ENCODE data around the gene TRMT1. TPM values are rescaled to one million over a fixed set of nuclear protein-coding genes. Genes with fewer than 3 reads are reported as not detected.
"Not testable (repeated sequence)": the region's sequence is repeated elsewhere in the genome, so short reads cannot be mapped to it uniquely, and the experiment has no call there.

The TRMT1 gene
- total RNA-seq, 4 donors from 2014 or later = 31.7 to 47.9 (median 45.0) TPM

- peak overlapping the region; percentile 96 to 99 (median 98) for H3K27ac ChIP-seq
- H3K4me1 ChIP-seq = peaks cover 26% of the 10 kb centered on the region in 2 donors
- in situ Hi-C loops (cut with MboI; ENCODE audit: low sequenced_read_pairs in 4 of 4) (no loop called here), intact Hi-C loops (cut with DNase I; ENCODE audit: low total_unique reads) (loop anchor here (1.0 to 5.0 kb wide), 9 partner anchors 17 to 1413 kb away; partner anchors contain the start of genes JUNB and NACC1)
- TF ChIP-seq CTCF (IDR thresholded peaks at IDR 0.05 in 4 of 5, conservative IDR thresholded peaks at IDR 0.05 in 1 of 5) = no peak
- TF ChIP-seq POLR2A (IDR thresholded peaks at IDR 0.05) = no peak
- peak in 1 of 2 donors; percentile 43 for DNase-seq
- no peaks in the 10 kb centered on the region for H3K9me3 ChIP-seq
- ATAC-seq = peak; percentile 9 to 10
- peaks cover 0 to 12% of the 10 kb centered on the region in 2 donors for H3K36me3 ChIP-seq
- peak overlapping the region; percentile 86 to 93 (median 91) for H3K4me3 ChIP-seq
- H3K27me3 ChIP-seq = peaks cover 0 to 14% (median 3%) of the 10 kb centered on the region in 3 donors
These were observed 33.2 kb upstream of the TRMT1 start for GRCh38 chr19:13149628-13150186.

- intact Hi-C loops (cut with DNase I; ENCODE audit: low total_unique reads); DNase-seq; H3K9me3 ChIP-seq; in situ Hi-C loops (cut with MboI; ENCODE audit: low sequenced_read_pairs in 4 of 4); ATAC-seq: not testable (repeated sequence)
- H3K27ac ChIP-seq = peak overlapping the region; percentile 96 to 99 (median 98)
- H3K4me1 ChIP-seq = peaks cover 21% of the 10 kb centered on the region in 2 donors
- H3K27me3 ChIP-seq = peaks cover 0 to 12% (median 0%) of the 10 kb centered on the region in 3 donors
- peak overlapping the region; percentile 86 to 93 (median 91) for H3K4me3 ChIP-seq
- peaks cover 0 to 17% of the 10 kb centered on the region in 2 donors for H3K36me3 ChIP-seq
These were observed 32.7 kb upstream of the TRMT1 start for GRCh38 chr19:13149173-13149627.

- H3K36me3 ChIP-seq = peaks cover 0 to 20% of the 10 kb centered on the region in 2 donors
- H3K27me3 ChIP-seq = no peaks in the 10 kb centered on the region
- intact Hi-C loops (cut with DNase I; ENCODE audit: low total_unique reads) (no loop called here), in situ Hi-C loops (cut with MboI; ENCODE audit: low sequenced_read_pairs in 4 of 4) (no loop called here)
- H3K4me3 ChIP-seq = no peak overlapping the region
- no peaks in the 10 kb centered on the region for H3K9me3 ChIP-seq
- peaks cover 15 to 19% of the 10 kb centered on the region in 2 donors for H3K4me1 ChIP-seq
- DNase-seq = no peak
- no peak for TF ChIP-seq POLR2A (IDR thresholded peaks at IDR 0.05)
- TF ChIP-seq CTCF (IDR thresholded peaks at IDR 0.05 in 4 of 5, conservative IDR thresholded peaks at IDR 0.05 in 1 of 5) = no peak
- ATAC-seq = no peak
- H3K27ac ChIP-seq = no peak overlapping the region
These were observed 30.4 kb upstream of the TRMT1 start for GRCh38 chr19:13146763-13147563.

- no peaks in the 10 kb centered on the region for H3K27me3 ChIP-seq
- H3K4me1 ChIP-seq = peaks cover 0 to 11% of the 10 kb centered on the region in 2 donors
- TF ChIP-seq POLR2A (IDR thresholded peaks at IDR 0.05) (no peak), CTCF (IDR thresholded peaks at IDR 0.05 in 4 of 5, conservative IDR thresholded peaks at IDR 0.05 in 1 of 5) (no peak)
- in situ Hi-C loops (cut with MboI; ENCODE audit: low sequenced_read_pairs in 4 of 4) (no loop called here), intact Hi-C loops (cut with DNase I; ENCODE audit: low total_unique reads) (no loop called here)
- H3K4me3 ChIP-seq = no peak overlapping the region
- DNase-seq = no peak
- H3K27ac ChIP-seq = no peak overlapping the region
- no peak for ATAC-seq
- no peaks in the 10 kb centered on the region for H3K9me3 ChIP-seq
- H3K36me3 ChIP-seq = peaks cover 0 to 53% of the 10 kb centered on the region in 2 donors
These were observed 23.2 kb upstream of the TRMT1 start for GRCh38 chr19:13139633-13140311.

GRCh38 chr19:13138916-13139198 lies 22.3 kb upstream of the TRMT1 start:
- peaks cover 0 to 20% of the 10 kb centered on the region in 2 donors for H3K4me1 ChIP-seq
- in situ Hi-C loops (cut with MboI; ENCODE audit: low sequenced_read_pairs in 4 of 4) (no loop called here), intact Hi-C loops (cut with DNase I; ENCODE audit: low total_unique reads) (no loop called here)
- no peak for DNase-seq
- ATAC-seq = no peak
- H3K9me3 ChIP-seq = no peaks in the 10 kb centered on the region
- H3K4me3 ChIP-seq = no peak overlapping the region
- H3K27me3 ChIP-seq = no peaks in the 10 kb centered on the region
- H3K36me3 ChIP-seq = peaks cover 0 to 44% of the 10 kb centered on the region in 2 donors
- TF ChIP-seq CTCF (IDR thresholded peaks at IDR 0.05 in 4 of 5, conservative IDR thresholded peaks at IDR 0.05 in 1 of 5) (no peak), POLR2A (IDR thresholded peaks at IDR 0.05) (no peak)
- H3K27ac ChIP-seq = no peak overlapping the region
